Raji (cell line): ENCODE data around the gene FPGS.

Experiments
- POLR2A ChIP-seq: IDR thresholded peaks from 2 replicates; pipeline ENCODE4 v1.6.1; 2011; ENCODE audit warnings: low read depth, low read length, control low read depth; ENCODE audit not compliant: insufficient read depth

FPGS gene

GRCh38 chr9:127793093-127793708 lies 9.5 kb upstream of the FPGS start:
- TF ChIP-seq POLR2A, result no peak

- TF ChIP-seq POLR2A, result no peak; the same call in 1 of the 2 replicates
Observed at GRCh38 chr9:127794001-127794791, 8.5 kb upstream of the FPGS start.

- peak; percentile 27 for TF ChIP-seq POLR2A
Observed at GRCh38 chr9:127796225-127796813, 6.4 kb upstream of the FPGS start.

GRCh38 chr9:127796852-127797370 lies 5.8 kb upstream of the FPGS start:
- TF ChIP-seq POLR2A, result no peak

DNA sequence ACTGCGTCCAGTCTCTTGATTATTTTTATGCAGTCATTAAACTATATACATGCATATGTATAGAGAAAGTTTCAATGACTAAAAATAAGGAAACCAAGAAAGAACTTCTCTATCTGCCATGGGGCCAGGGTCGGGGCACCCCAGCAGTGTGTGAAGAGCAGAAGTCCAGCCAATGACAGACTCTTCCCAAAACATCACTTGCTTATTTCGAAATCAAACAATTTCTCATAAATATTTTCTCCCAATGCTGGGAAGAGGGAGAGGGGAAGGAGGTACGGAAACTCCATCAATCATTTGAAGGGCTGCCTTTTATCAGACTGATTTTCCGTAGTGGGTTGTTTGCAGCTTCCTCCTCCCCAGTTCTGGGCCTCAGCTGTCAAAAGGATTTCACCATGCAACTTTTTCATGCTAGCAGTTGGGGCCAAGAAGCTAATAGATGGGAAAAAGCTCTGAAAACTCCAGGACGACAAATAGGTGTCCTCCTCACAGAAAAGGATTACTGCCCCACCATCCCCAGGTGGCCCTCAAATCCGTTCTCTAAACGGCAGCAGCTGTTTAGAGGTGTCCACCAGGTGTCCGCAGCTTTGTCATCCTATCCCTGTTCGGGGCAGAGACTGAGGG lies 617 bp upstream of the FPGS start:
- no peak for TF ChIP-seq POLR2A

- no peak for TF ChIP-seq POLR2A
Observed at GRCh38 chr9:127803507-127804352, 1.0 kb downstream of the FPGS start.

- no peak for TF ChIP-seq POLR2A
Observed at GRCh38 chr9:127805620-127806019, 2.9 kb downstream of the FPGS start.

DNA sequence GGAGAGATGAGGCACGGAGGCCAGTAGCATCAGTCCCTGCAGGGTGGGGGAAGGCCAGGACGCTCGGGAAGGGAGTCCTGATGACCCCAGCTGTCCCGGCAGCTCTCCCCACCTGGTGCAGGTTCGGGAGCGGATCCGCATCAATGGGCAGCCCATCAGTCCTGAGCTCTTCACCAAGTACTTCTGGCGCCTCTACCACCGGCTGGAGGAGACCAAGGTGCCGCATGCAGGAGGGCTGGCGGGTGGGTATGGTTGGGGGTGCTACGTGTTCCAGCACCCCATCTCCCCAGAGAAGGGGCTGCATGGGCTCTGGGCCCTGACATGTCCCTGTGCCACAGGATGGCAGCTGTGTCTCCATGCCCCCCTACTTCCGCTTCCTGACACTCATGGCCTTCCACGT lies 4.2 kb downstream of the FPGS start:
- TF ChIP-seq POLR2A, result no peak

- no peak for TF ChIP-seq POLR2A
Observed at GRCh38 chr9:127808347-127809001, 5.8 kb downstream of the FPGS start.

DNA sequence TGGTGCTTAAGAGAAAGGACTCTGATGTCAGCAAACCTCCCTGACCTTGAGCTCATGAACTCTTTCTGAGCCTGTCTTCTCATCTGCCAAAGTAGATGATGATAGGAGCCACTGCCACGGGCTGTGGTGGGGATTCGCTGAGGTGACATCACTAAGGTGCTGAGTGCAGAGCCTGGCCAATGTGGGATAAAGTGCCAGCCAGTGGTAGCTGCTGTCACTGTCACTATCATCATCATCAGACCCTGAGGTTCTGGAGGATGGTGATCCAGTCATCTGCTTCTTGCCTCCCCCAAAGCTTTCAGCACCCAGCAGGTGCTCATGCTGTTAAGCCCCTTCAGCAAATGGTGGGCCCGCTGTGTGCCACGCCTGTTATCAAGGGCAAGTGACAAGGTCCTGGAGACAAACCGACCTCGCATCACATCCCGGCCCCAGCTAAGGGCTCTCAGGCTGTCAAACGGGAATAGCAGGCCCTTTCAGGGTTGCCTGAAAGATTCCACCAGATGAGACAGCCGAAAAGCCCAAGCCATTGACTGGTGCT lies 6.4 kb downstream of the FPGS start:
- no peak for TF ChIP-seq POLR2A

DNA sequence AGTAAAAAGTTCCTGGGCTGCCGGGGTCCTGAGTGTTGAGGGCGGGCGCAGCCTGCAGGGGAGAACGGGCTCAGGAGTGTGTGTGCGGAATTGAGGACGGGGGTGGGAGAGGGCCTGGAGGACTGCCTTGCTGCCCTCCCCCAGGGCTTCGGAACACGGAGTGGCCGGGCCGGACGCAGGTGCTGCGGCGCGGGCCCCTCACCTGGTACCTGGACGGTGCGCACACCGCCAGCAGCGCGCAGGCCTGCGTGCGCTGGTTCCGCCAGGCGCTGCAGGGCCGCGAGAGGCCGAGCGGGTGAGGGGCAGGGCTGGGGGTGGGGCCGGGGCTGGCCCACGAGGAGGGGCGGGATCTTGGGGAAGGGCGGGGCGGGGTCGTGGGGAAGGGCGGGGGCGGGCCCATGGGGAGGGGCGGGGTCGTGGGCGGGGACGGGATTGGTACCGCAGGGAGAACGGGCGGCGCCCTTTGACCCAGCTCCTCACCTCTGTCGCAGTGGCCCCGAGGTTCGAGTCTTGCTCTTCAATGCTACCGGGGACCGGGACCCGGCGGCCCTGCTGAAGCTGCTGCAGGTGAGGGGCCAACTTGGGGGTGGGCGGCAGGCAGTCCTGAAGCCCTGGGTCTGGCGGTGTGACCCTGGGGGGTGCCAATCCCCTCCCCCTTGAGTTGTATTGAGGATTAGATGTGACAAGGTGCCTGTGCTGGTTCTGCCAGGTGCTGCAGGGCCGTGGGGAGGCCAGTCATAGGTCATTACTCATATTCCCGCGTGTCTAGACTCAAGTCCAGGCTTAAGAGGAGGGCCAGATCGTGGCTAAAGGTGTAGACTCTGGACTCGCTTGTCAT lies 7.1 kb downstream of the FPGS start:
- no peak for TF ChIP-seq POLR2A

DNA sequence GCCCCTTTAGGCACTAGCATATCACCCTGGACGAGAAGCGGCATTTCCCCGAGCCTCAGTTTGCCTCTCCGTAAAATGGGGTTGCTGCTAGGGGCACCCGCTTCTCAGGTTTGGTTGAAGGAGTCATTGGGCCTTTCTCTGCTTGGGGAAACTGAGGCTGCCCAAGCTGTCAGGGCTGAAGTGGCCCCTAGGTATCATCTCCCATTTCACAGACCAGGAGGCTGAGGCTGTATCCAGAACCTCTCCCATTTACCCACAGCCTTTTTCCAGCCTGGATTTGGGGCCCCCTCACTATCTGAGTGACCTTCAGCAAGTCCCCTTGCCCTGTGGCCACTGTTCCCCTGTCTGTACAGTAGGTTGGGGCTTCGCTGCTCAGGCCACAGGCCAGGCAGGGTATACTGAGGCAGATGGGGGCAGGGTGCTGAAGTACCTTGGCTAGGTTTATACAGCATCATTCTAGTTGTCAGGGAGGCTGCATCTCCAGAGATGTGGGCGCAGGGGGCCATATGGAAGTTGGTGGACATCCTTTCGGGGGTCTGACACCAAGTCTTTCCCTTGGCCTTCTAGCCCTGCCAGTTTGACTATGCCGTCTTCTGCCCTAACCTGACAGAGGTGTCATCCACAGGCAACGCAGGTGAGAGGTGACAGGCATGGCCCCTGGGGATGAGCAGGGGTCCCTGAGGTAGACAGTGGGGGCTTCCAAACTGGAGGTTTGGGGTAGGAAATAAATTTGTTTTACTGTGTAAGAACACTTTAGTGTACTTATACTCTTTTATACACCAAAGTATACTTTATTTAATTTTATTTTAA lies 7.9 kb downstream of the FPGS start:
- TF ChIP-seq POLR2A, result no peak

GRCh38 chr9:127812011-127812410 lies 9.3 kb downstream of the FPGS start:
- TF ChIP-seq POLR2A, result no peak
